Left ventricle myocardium superior (tissue), 1 donor: ENCODE measurements around the gene SNX9. TPM values are rescaled to one million over a fixed set of nuclear protein-coding genes. Genes with fewer than 3 reads are reported as not detected.
"Not testable (repeated sequence)": the region's sequence is repeated elsewhere in the genome, so short reads cannot be mapped to it uniquely, and the experiment has no call there.

Experiments used
- ATAC-seq: fragments of 200-7000 bp; cut with Tn5 transposase; one replicate; pipeline ENCODE4 v1.9.1; 2020; ENCODE audit warnings: mild to moderate bottlenecking, moderate library complexity
- DNase-seq: peaks from one replicate; pipeline ENCODE4 v3.0.0-alpha.2; 2020
- intact Hi-C: fragments of 100-400 bp; cut with micrococcal nuclease; formaldehyde crosslinking; loops from one replicate; pipeline ENCODE4 v1.11.0; 2022
- long read RNA-seq: library from polyadenylated mRNA; unstranded; transcript quantifications from one replicate; pipeline ENCODE4 v2.0.0, GENCODE V29; 2021
- total RNA-seq: library from RNA; stranded (reverse); fragmentation: NEBNext Ultra II Directional; extraction: Animal tissue kit (Norgen Biotek cat#: 25700); gene quantifications from one replicate; pipeline ENCODE4 v1.2.1, GENCODE V29; 2021
- donor health status: DM: no; HTN: yes; CAD: no; lungs with severe emphysema.

Gene SNX9
- 31.6 TPM for total RNA-seq
- long read RNA-seq, full-length matches to known transcripts, result 57 of 87 reads
- long read RNA-seq, partial matches to known transcripts, result 23 of 87 reads
- long read RNA-seq, other reads (novel, unspliced or antisense), result 7 of 87 reads

- peak; percentile 94 for ATAC-seq
- peak; percentile 91 for DNase-seq
- intact Hi-C loops, result no loop called here
These were observed at the start of gene SNX9 for GRCh38 chr6:157823001-157823527. SNX9 (plus strand) TSS chr6:157823246; CDS start chr6:157823435, 189 bp downstream.

DNA sequence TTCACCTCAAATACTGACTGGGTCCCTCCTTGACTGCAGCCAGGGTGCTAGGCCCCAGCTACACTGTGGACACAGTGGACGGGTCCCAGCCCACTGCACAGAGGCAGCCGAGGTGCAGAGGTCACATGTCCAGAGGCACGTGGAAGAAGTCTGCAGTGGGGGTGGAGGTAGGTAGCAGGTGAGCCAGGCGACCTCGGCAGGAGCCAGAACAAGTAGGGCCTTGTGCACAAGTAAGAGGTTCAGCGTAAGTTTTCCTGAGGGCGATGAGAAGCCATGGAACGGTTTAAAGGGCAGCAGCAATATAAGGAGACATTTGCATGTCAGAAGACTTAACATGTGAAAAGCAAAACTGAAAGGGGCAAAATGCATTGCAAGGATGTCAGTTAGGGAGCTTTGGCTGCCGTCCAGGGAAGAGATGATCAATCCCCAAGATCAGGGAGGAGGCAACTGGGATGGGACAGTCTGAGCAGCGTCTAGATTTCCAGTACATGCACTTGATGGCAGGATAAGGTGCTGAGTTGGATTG is 49.7 kb upstream of the SNX9 start:
- DNase-seq, result no peak

DNA sequence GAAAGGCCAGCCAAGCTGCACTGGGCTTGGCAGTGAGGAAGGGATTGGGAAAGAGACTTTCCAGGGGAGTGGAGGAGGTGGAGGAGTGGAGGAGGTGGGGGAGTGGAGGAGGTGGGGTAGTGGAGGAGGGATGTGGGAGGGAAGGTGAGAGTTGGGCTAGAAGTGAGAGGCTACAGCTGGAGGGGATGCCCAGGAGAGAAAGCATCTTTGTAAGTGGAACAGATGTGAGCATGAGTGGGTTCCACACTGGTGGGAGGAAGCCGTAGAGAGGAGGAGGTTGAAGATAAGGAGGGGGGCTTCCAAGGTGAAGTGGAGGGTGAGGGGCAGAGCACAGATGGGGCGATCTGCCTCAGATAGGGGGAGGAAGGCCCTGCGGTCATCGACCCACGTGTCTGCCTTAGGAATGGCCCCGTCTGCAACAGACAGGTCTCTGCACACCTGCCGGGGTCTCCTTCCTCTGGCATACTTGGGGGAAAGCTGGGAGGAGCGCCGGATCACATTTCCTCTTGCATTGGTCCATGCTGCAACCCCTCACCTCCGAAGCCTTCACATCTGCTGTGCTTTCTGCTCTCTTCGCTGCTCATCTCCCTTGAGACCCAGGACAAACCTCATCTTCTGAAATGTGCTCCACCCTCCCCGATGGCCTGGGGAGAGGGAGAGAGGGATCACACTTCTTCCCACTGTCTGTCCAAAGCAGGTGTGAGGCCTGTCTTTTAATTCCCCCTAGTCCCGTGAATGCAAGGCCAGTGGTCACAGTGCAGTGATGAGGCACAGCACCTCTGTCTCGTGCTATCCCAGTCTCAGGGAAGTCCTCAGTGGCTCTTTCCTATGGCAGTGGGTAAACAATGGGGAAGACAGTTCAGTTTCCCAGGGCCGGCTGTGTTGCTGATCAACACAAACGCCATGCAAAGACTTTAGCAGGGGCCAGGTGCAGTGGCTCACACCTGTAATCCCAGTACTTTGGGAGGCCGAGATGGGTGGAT is 48.6 kb upstream of the SNX9 start:
- ATAC-seq, result peak; percentile 54
- DNase-seq, result no peak
- intact Hi-C loops, result no loop called here

More for the DNA sequence above, 49.7 kb upstream of the SNX9 start:
- no peak for ATAC-seq
- intact Hi-C loops, result no loop called here

GRCh38 chr6:157775376-157775775 is 47.7 kb upstream of the SNX9 start:
- no peak for ATAC-seq
- intact Hi-C loops, result no loop called here
- no peak for DNase-seq

GRCh38 chr6:157777344-157777743 is 45.7 kb upstream of the SNX9 start:
- intact Hi-C loops, result no loop called here
- no peak for DNase-seq
- no peak for ATAC-seq

- DNase-seq, result no peak
- ATAC-seq, result no peak
- intact Hi-C loops, result no loop called here
These were observed 44.3 kb upstream of the SNX9 start for GRCh38 chr6:157778719-157779118.

DNA sequence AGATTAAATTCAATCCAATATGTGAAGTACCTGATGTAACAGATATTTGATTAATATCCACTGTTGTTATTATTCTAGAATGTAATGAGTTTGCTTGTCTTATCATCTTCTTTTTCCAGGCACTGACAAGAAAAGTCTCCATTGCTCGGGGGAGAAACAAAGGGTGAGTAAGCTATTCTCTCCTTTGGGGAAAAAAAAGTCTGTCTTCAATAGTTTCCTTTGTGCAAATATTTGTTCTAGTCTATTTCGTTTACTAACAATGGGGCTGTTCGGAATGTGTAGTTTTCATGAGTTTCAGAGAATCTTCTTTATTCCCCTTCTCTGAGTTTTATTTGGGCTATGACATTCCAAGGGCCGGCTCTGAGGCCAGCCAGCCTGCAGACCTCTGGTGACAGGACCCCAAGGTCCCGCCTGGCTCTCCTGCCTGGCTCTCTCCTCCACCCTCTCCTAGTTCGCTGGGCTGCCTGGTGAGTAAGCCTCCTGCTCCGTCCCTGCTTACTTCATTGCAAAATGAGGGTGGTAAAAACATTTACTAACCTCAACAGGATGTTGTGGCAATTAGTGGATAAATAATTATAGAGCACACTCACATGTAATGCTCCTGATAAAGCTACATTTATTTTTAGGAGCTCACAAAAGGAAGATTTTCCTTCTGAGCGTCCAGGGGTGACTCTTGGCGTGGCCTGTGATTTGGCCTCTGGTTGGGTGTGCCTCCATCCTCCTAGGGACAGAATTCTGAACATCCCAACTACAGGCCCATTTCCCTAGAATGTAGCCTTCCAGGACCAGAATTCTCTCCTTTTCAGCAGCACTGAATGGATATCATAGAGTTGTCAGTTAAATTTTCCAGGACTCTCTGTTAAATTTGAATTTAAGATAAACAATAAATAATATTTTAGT is 43.1 kb upstream of the SNX9 start:
- intact Hi-C loops, result no loop called here
- DNase-seq (no peak), ATAC-seq (peak; percentile 40)

DNA sequence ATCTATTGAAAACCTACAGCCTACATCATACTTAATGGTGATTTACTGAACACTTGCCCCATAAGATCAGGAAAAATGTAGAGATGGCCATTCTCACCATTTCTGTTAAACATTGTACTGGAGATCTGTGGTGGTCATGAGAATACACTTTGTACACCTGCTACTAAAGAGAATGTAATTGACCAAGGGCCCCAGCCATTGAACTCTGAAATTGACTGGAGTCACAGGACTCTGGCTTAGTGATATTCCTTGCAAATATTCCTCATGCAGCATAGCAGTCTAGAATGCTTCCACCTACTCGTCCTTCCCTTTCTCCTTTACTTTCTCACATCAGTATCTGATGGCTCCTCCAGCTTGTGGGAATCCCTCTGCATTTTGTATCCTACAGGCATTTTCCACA is 37.4 kb upstream of the SNX9 start:
- intact Hi-C loops, result no loop called here
- DNase-seq (no peak), ATAC-seq (no peak)

DNA sequence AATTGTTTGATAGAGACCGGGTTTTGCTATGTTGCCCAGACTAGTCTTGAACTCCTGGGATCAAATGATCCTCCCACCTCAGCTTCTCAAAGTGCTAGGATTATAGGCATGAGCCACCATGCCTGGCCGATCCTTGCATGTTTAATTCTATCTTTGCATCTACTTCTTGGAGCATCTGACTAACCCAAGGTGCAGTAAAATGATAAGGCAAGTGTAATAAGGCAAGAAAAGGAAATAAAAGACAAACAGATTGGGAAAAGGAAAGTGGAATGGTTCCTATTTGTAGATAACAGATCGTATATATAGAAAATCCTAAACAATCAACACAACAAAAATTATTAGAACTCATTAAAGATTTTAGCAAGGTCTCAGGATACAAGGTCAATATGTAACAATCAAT is 36.8 kb upstream of the SNX9 start:
- ATAC-seq (no peak), DNase-seq (no peak)
- intact Hi-C loops, result no loop called here

DNA sequence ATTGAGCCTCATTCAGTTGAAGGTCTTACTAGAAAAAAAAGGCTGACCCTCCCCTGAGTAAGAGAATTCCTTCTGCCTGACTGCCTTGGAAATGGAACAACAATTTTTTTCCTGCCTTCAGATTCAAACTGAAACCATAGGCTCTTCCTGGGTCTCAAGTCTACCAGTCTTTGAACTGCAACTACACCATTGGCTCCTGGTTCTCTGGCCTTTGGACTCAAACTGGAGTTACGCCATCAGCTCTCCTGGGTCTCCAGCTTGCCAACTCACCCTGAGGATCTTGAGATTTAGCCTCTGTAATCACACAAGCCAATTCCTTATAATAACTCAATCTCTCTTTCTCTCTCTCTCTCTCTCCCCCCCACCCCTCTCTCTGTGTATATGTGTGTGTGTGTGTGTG is 36.0 kb upstream of the SNX9 start:
- peak; percentile 61 for ATAC-seq

DNA sequence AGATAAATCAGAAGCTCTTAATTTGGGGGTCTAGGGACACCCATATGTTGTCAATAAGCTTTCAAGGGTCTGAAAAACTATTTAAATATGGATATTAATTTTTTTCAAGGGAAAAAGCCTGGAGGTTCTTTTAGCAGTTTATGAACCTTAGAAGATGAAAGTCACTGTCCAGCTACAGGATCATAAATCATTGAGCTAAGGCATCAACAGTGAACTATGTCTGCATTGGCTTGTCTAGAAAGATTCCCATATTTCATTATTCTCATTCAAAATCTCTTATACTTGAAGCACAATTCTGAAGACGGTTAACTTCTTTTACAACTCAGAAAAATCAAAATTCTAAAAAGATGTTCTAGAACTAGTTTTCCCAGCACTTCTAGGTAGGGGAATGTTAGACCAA is 34.9 kb upstream of the SNX9 start:
- intact Hi-C loops, result no loop called here
- no peak for DNase-seq
- ATAC-seq, result no peak

More for the DNA sequence above, 36.0 kb upstream of the SNX9 start:
- intact Hi-C loops, result no loop called here
- no peak for DNase-seq

DNA sequence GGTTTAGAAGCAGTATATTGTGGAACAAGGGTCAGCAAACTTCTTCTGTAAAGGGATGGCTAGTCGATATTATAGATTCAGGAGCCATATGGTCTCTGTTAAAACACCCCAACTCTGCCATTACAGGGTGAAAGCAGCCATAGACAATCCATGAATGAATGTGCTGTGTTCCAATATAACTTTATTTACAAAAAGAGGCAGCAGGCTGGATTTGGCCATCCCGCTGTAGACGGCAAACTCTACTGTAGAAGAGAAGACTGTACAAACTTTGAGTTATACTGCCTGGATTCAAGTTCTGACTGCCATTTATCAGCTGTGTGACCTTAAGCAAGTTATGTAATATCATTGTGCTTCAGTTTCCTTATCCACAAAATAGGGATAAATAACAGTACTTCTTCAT is 33.7 kb upstream of the SNX9 start:
- ATAC-seq (no peak), DNase-seq (no peak)
- intact Hi-C loops, result no loop called here

DNA sequence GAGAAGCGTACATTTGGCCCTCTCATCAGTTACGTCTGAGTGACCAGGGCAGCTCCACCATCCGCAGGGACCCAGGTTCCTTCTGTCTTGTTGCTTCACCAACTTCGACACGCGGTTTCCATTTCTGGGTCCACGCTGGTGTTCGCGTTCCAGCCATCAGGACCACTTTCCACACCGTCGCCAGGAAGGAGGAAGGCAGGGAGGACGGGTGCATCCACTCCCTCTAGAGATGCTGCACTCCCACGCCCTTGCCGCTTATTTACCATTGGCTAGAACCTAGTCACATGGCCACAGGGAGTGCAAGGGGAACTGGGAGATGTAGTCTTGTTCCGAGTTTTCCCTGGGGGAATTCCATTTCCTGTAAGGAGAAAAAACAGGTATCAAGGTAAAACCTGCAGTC is 33.2 kb upstream of the SNX9 start:
- intact Hi-C loops, result no loop called here
- DNase-seq (no peak), ATAC-seq (no peak)

DNA sequence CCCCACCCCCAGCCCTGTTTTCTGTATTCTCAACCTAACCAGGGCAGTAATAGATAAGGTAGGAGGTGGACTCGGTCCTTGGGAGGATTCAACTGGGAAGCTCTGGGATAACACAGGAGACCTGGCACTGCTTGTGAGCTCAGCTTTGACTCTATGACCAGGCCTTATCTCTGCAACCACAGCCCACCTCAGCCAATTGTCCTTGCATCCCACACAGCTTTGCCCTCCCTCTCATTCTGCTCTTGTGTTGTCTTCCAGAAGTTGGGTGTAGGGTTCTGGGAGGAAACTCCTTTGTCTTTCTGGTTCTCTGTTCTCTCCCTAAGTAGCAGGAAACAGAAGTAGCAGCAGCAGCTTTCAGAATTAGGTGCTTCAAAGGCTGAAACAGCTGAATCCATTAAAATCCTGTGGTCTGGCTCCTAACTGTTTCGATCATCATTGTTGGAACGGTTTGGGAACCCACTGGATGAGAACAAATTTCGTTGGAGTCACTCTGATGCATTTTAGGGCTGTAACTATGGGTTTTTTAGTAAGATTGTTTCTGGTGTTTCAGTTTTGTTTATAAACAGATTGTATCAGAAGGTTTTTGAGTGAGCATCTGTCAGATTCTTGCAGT is 32.4 kb upstream of the SNX9 start:
- intact Hi-C loops, result no loop called here
- no peak for DNase-seq
- no peak for ATAC-seq

GRCh38 chr6:157791450-157791849 is 31.6 kb upstream of the SNX9 start:
- no peak for DNase-seq
- intact Hi-C loops, result no loop called here
- no peak for ATAC-seq

- no peak for ATAC-seq
- intact Hi-C loops, result no loop called here
These were observed 30.4 kb upstream of the SNX9 start for GRCh38 chr6:157792671-157793070.

GRCh38 chr6:157794012-157794411 is 29.0 kb upstream of the SNX9 start:
- intact Hi-C loops, DNase-seq, ATAC-seq: not testable (repeated sequence)

More at GRCh38 chr6:157792671-157793070, 30.4 kb upstream of the SNX9 start:
- no peak for DNase-seq

- no peak for ATAC-seq
- intact Hi-C loops, result no loop called here
These were observed 27.2 kb upstream of the SNX9 start for GRCh38 chr6:157795841-157796240.

DNA sequence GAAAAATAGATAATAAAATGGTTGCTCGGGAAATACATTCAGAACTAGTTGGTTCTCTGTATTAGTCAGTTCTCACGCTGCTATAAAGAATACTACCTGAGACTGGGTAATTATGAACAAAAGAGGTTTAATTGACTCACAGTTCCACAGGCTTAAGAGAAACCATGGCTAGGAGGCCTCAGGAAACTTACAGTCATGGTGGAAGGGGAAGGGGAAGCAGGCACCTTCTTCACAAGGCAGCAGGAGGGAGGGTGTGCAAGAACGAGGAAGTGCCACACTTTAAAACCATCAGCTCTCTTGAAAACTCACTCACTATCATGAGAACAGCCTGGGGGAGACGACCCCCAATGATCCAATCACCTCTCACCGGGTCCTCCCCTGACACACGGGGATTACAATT is 24.2 kb upstream of the SNX9 start:
- intact Hi-C loops, result no loop called here

More at GRCh38 chr6:157795841-157796240, 27.2 kb upstream of the SNX9 start:
- DNase-seq, result no peak

More for the DNA sequence above, 24.2 kb upstream of the SNX9 start:
- no peak for DNase-seq
- ATAC-seq, result no peak
